Panc1 (cell line): ENCODE results near the gene DLGAP1.

ENCODE experiments used
- CTCF ChIP-seq: fragments of 450-650 bp; IDR thresholded peaks from 2 replicates; pipeline ENCODE4 v1.5.1; 2017; ENCODE audit warnings: mild to moderate bottlenecking
- POLR2AphosphoS5 ChIP-seq: IDR thresholded peaks from 2 replicates; pipeline ENCODE4 v1.6.1; 2012; ENCODE audit warnings: mild to moderate bottlenecking, low read depth, low read length, moderate library complexity
- SIN3A ChIP-seq: IDR thresholded peaks from 2 replicates; pipeline ENCODE4 v1.6.1; 2012; ENCODE audit warnings: low read depth, mild to moderate bottlenecking, low read length, moderate library complexity, borderline replicate concordance; ENCODE audit not compliant: insufficient read depth
- TF ChIP-seq, protein P1 (sequence below), 2 experiments: IDR thresholded peaks; 2 replicates each; pipeline ENCODE4 v1.6.1; 2011 to 2012; ENCODE audit warnings: low read depth in 2 of 2, control low read depth in 1 of 2, low read length in 1 of 2, mild to moderate bottlenecking in 1 of 2, moderate library complexity in 1 of 2; ENCODE audit not compliant: insufficient read depth in 1 of 2

DNA sequence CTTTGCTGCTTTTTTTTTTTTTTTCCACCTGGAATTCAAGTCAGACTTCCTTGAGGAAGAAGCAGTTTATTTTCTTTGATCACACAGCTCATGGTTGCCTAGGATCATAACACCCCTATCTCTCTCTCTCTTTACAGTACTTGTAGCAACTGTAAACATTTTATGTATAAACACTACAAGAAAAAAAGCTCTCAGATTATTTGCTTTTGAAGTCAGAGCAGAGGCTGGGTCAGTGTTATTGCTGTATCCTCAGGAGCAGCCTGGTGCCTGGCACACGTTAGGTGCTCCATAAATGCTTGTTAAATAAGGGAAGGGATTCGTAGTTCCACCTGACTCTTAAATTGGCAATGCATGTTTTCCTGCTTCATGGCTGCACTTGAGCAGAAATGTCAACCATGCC is 783.9 kb downstream of the DLGAP1 start:
- TF ChIP-seq CTCF: no peak
- TF ChIP-seq, protein P1, sequence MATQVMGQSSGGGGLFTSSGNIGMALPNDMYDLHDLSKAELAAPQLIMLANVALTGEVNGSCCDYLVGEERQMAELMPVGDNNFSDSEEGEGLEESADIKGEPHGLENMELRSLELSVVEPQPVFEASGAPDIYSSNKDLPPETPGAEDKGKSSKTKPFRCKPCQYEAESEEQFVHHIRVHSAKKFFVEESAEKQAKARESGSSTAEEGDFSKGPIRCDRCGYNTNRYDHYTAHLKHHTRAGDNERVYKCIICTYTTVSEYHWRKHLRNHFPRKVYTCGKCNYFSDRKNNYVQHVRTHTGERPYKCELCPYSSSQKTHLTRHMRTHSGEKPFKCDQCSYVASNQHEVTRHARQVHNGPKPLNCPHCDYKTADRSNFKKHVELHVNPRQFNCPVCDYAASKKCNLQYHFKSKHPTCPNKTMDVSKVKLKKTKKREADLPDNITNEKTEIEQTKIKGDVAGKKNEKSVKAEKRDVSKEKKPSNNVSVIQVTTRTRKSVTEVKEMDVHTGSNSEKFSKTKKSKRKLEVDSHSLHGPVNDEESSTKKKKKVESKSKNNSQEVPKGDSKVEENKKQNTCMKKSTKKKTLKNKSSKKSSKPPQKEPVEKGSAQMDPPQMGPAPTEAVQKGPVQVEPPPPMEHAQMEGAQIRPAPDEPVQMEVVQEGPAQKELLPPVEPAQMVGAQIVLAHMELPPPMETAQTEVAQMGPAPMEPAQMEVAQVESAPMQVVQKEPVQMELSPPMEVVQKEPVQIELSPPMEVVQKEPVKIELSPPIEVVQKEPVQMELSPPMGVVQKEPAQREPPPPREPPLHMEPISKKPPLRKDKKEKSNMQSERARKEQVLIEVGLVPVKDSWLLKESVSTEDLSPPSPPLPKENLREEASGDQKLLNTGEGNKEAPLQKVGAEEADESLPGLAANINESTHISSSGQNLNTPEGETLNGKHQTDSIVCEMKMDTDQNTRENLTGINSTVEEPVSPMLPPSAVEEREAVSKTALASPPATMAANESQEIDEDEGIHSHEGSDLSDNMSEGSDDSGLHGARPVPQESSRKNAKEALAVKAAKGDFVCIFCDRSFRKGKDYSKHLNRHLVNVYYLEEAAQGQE (IDR thresholded peaks at IDR 0.05; ENCODE audit: insufficient read depth in 1 of 2, low read depth in 2 of 2, low read length in 1 of 2): no peak
- no peak for TF ChIP-seq POLR2AphosphoS5
- no peak for TF ChIP-seq SIN3A
